Liver (tissue), 9 donors: ENCODE measurements around the gene B9D1. TPM values are rescaled to one million over a fixed set of nuclear protein-coding genes. Genes with fewer than 3 reads are reported as not detected.

Source experiments
- DNase-seq: peaks from one replicate; pipeline ENCODE4 v3.0.0-alpha.2; 2017; ENCODE audit warnings: low spot score
- H3K27ac ChIP-seq, 2 donors: one replicate each; pipeline ENCODE4 v1.7.0; 2013; ENCODE audit warnings: inconsistent platforms in 2 of 2, low read length in 2 of 2, control low read depth in 1 of 2, low read depth in 1 of 2, mild to moderate bottlenecking in 1 of 2
- H3K27me3 ChIP-seq, 4 donors: one replicate each; pipeline versions ENCODE4 v1.6.1 to v1.7.0; 2013; ENCODE audit warnings: low read length in 3 of 4, inconsistent platforms in 1 of 4, mild to moderate bottlenecking in 1 of 4, moderate library complexity in 1 of 4; ENCODE audit not compliant: control insufficient read depth in 4 of 4, insufficient read depth in 4 of 4
- H3K36me3 ChIP-seq, 4 donors: one replicate each; pipeline versions ENCODE4 v1.6.1 to v1.7.0; 2013; ENCODE audit warnings: low read length in 3 of 4, mild to moderate bottlenecking in 3 of 4, low read depth in 1 of 4, moderate library complexity in 1 of 4; ENCODE audit not compliant: control insufficient read depth in 4 of 4, insufficient read depth in 3 of 4
- H3K4me1 ChIP-seq, 4 donors: one replicate each; pipeline versions ENCODE4 v1.6.1 to v1.7.0; 2013; ENCODE audit warnings: low read length in 3 of 4, mild to moderate bottlenecking in 3 of 4, moderate library complexity in 1 of 4; ENCODE audit not compliant: control insufficient read depth in 4 of 4, insufficient read depth in 4 of 4
- H3K4me3 ChIP-seq, 3 donors: one replicate each; pipeline versions ENCODE4 v1.6.1 to v1.7.0; 2013; ENCODE audit warnings: low read length in 3 of 3, control low read depth in 1 of 3, low read depth in 1 of 3, mild to moderate bottlenecking in 1 of 3
- H3K9ac ChIP-seq, 2 donors: one replicate each; pipeline ENCODE4 v1.7.0; 2013; ENCODE audit warnings: low read length in 2 of 2, mild to moderate bottlenecking in 2 of 2, moderate library complexity in 2 of 2, control low read depth in 1 of 2, low read depth in 1 of 2
- H3K9me3 ChIP-seq, 4 donors: one replicate each; pipeline versions ENCODE4 v1.6.1 to v1.7.0; 2013; ENCODE audit warnings: low read length in 3 of 4; ENCODE audit not compliant: control insufficient read depth in 4 of 4
- EGR1 ChIP-seq, 2 donors: IDR thresholded peaks; 2 replicates each; pipeline ENCODE4 v1.6.1; 2016 to 2018; ENCODE audit warnings: antibody characterized with exemption in 2 of 2, low read depth in 2 of 2
- FOXA1 ChIP-seq: IDR thresholded peaks from 2 replicates; pipeline ENCODE4 v1.6.1; 2016; ENCODE audit warnings: antibody characterized with exemption
- FOXA2 ChIP-seq: IDR thresholded peaks from 2 replicates; pipeline ENCODE4 v1.6.1; 2016; ENCODE audit warnings: antibody characterized with exemption
- GABPA ChIP-seq, 2 donors: IDR thresholded peaks in 1 of 2; conservative IDR thresholded peaks in 1 of 2; 2 replicates each; pipeline ENCODE4 v1.6.1; 2016; ENCODE audit warnings: antibody characterized with exemption in 2 of 2, mild to moderate bottlenecking in 1 of 2, moderate library complexity in 1 of 2
- HNF4A ChIP-seq, 2 donors: conservative IDR thresholded peaks; 2 replicates each; pipeline ENCODE4 v1.6.1; 2016; ENCODE audit warnings: antibody characterized with exemption in 2 of 2, mild to moderate bottlenecking in 2 of 2
- HNF4G ChIP-seq: IDR thresholded peaks from 2 replicates; pipeline ENCODE4 v1.6.1; 2016; ENCODE audit warnings: antibody characterized with exemption
- JUND ChIP-seq, 2 donors: IDR thresholded peaks; 2 replicates each; pipeline ENCODE4 v1.6.1; 2016; ENCODE audit warnings: antibody characterized with exemption in 2 of 2
- NR2F2 ChIP-seq: IDR thresholded peaks from 2 replicates; pipeline ENCODE4 v1.6.1; 2016; ENCODE audit warnings: antibody characterized with exemption
- RXRA ChIP-seq, 2 donors: IDR thresholded peaks; 2 replicates each; pipeline ENCODE4 v1.6.1; 2017 to 2018; ENCODE audit warnings: antibody characterized with exemption in 2 of 2, mild to moderate bottlenecking in 1 of 2
- SP1 ChIP-seq: IDR thresholded peaks from 2 replicates; pipeline ENCODE4 v1.6.1; 2018; ENCODE audit warnings: antibody characterized with exemption, mild to moderate bottlenecking
- TAF1 ChIP-seq: conservative IDR thresholded peaks from 2 replicates; pipeline ENCODE4 v1.6.1; 2016; ENCODE audit warnings: antibody characterized with exemption, mild to moderate bottlenecking
- YY1 ChIP-seq: IDR thresholded peaks from 2 replicates; pipeline ENCODE4 v1.6.1; 2016; ENCODE audit warnings: antibody characterized with exemption, mild to moderate bottlenecking
- WGBS: extraction: QIAGEN DNeasy Blood & Tissue Kit; methylation state at CpG from one replicate; pipeline ENCODE4 v1.1.7; 2013; 5-methylcytosine and 5-hydroxymethylcytosine counted together
- polyA plus RNA-seq, 2 donors: library from polyadenylated mRNA; stranded (reverse) in 1 of 2; unstranded in 1 of 2; fragments of 200-250 nt in 1 of 2; fragments of >200 nt in 1 of 2; fragmentation: Nextera tagmentation in 1 of 2; extraction: Ambion mirVana in 1 of 2; gene quantifications; one replicate each; pipeline versions ENCODE4 v1.2.1 to v1.2.3, GENCODE V29; 2013 to 2015
- total RNA-seq, 2 donors: library from RNA; depleted of rRNA; stranded (reverse); fragments of >200 nt; gene quantifications; one replicate each; pipeline ENCODE4 v1.2.3, GENCODE V29; 2014
- TF ChIP-seq, protein P1 (sequence below): IDR thresholded peaks from 2 replicates; pipeline ENCODE4 v1.6.1; 2016; ENCODE audit warnings: antibody characterized with exemption
- TF ChIP-seq, protein P2 (sequence below): IDR thresholded peaks from 2 replicates; pipeline ENCODE4 v1.6.1; 2016; ENCODE audit warnings: antibody characterized with exemption
- TF ChIP-seq, protein P3 (sequence below): IDR thresholded peaks from 2 replicates; pipeline ENCODE4 v1.6.1; 2016; ENCODE audit warnings: antibody characterized with exemption, mild to moderate bottlenecking
- TF ChIP-seq, protein P4 (sequence below): fragments of 150-350 bp; IDR thresholded peaks from 2 replicates; pipeline ENCODE4 v1.5.1; 2017; ENCODE audit warnings: improper control_type of control experiment, low read depth, low read length; ENCODE audit not compliant: missing input control
- donor health status: healthy.
- donor health status: healthy.
- donor health status: healthy.
- donor health status: healthy.
- donor health status: healthy.

B9D1 gene
- total and polyA plus RNA-seq, 4 donors = 8.4 to 22.0 (median 10.8) TPM

DNA sequence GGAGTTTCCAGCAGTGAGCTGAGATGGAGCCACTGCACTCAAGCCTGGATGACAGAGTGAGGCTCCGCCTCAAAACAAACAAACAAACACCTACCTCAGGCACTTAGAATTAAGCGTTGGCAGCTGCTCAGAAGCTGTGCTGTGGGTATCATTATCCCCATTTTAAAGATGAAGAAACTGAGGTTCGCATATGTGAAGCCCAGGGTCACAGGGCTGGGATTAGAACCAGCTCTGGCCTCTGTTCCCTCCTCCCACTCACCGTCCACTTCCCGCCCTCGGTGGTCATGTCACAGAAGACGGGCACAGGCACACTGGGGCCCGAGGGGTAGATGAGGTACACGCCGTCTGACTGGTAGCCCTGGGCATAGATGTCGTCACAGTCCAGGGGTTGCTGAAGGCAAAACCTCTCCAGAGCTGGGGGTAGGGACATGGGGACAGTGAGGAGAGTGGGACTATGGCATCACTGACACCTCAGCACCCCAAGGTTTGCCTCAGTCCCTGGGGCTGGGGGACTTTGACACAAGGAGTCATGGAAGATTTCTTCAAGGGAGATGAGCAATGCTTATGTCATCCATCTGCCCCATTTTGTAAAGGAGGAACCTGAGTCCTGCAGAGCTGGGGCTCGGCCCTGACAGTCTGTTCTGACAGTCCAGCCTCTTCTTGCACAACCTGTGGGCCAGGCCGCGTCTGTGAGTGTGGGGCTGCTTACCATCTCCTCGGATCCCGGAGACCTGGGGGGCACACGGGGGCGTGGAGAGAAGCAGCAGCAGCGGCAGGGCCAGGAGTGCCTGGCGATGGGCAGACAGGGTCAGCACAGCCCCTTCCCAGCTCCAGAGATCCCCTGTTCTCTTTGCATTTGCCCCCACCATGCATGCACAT is 23.8 kb upstream of the B9D1 start:
- Histone ChIP-seq H3K9me3 (no peaks in the 10 kb centered on the region), H3K27ac (peak overlapping the region; percentile 37 to 63), H3K36me3 (peaks cover 0 to 14% (median 4%) of the 10 kb centered on the region in 4 donors), H3K27me3 (no peaks in the 10 kb centered on the region), H3K4me1 (peaks cover 0 to 4% (median 0%) of the 10 kb centered on the region in 4 donors), H3K9ac (no peak overlapping the region), H3K4me3 (no peak overlapping the region)
- WGBS = 59% methylated on average over 20 of the region's 20 CpGs
- DNase-seq = no peak
- TF ChIP-seq RXRA (IDR thresholded peaks at IDR 0.05) (no peak), NR2F2 (no peak), TAF1 (no peak), SP1 (no peak), GABPA (IDR thresholded peaks at IDR 0.05 in 1 of 2, conservative IDR thresholded peaks at IDR 0.05 in 1 of 2) (no peak), FOXA2 (no peak), JUND (IDR thresholded peaks at IDR 0.05) (no peak), HNF4A (conservative IDR thresholded peaks at IDR 0.05) (no peak), YY1 (no peak), EGR1 (IDR thresholded peaks at IDR 0.05; ENCODE audit: low read depth in 2 of 2) (no peak), FOXA1 (no peak), HNF4G (no peak)
- TF ChIP-seq, protein P1, sequence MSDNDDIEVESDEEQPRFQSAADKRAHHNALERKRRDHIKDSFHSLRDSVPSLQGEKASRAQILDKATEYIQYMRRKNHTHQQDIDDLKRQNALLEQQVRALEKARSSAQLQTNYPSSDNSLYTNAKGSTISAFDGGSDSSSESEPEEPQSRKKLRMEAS = no peak
- TF ChIP-seq, protein P2, sequence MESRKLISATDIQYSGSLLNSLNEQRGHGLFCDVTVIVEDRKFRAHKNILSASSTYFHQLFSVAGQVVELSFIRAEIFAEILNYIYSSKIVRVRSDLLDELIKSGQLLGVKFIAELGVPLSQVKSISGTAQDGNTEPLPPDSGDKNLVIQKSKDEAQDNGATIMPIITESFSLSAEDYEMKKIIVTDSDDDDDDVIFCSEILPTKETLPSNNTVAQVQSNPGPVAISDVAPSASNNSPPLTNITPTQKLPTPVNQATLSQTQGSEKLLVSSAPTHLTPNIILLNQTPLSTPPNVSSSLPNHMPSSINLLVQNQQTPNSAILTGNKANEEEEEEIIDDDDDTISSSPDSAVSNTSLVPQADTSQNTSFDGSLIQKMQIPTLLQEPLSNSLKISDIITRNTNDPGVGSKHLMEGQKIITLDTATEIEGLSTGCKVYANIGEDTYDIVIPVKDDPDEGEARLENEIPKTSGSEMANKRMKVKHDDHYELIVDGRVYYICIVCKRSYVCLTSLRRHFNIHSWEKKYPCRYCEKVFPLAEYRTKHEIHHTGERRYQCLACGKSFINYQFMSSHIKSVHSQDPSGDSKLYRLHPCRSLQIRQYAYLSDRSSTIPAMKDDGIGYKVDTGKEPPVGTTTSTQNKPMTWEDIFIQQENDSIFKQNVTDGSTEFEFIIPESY = no peak
- TF ChIP-seq, protein P3, sequence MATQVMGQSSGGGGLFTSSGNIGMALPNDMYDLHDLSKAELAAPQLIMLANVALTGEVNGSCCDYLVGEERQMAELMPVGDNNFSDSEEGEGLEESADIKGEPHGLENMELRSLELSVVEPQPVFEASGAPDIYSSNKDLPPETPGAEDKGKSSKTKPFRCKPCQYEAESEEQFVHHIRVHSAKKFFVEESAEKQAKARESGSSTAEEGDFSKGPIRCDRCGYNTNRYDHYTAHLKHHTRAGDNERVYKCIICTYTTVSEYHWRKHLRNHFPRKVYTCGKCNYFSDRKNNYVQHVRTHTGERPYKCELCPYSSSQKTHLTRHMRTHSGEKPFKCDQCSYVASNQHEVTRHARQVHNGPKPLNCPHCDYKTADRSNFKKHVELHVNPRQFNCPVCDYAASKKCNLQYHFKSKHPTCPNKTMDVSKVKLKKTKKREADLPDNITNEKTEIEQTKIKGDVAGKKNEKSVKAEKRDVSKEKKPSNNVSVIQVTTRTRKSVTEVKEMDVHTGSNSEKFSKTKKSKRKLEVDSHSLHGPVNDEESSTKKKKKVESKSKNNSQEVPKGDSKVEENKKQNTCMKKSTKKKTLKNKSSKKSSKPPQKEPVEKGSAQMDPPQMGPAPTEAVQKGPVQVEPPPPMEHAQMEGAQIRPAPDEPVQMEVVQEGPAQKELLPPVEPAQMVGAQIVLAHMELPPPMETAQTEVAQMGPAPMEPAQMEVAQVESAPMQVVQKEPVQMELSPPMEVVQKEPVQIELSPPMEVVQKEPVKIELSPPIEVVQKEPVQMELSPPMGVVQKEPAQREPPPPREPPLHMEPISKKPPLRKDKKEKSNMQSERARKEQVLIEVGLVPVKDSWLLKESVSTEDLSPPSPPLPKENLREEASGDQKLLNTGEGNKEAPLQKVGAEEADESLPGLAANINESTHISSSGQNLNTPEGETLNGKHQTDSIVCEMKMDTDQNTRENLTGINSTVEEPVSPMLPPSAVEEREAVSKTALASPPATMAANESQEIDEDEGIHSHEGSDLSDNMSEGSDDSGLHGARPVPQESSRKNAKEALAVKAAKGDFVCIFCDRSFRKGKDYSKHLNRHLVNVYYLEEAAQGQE = no peak
- TF ChIP-seq, protein P4, sequence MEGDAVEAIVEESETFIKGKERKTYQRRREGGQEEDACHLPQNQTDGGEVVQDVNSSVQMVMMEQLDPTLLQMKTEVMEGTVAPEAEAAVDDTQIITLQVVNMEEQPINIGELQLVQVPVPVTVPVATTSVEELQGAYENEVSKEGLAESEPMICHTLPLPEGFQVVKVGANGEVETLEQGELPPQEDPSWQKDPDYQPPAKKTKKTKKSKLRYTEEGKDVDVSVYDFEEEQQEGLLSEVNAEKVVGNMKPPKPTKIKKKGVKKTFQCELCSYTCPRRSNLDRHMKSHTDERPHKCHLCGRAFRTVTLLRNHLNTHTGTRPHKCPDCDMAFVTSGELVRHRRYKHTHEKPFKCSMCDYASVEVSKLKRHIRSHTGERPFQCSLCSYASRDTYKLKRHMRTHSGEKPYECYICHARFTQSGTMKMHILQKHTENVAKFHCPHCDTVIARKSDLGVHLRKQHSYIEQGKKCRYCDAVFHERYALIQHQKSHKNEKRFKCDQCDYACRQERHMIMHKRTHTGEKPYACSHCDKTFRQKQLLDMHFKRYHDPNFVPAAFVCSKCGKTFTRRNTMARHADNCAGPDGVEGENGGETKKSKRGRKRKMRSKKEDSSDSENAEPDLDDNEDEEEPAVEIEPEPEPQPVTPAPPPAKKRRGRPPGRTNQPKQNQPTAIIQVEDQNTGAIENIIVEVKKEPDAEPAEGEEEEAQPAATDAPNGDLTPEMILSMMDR = no peak
